Liver (tissue), 9 donors: Measurements from ENCODE around the gene C9orf72. TPM values are rescaled to one million over a fixed set of nuclear protein-coding genes. Genes with fewer than 3 reads are reported as not detected.
A peak's percentile ranks its signal among the peaks of the same experiment; 100 is the strongest.

Experiments
- DNase-seq: peaks from one replicate; pipeline ENCODE4 v3.0.0-alpha.2; 2017; ENCODE audit warnings: low spot score
- H3K27ac ChIP-seq, 2 donors: one replicate each; pipeline ENCODE4 v1.7.0; 2013; ENCODE audit warnings: inconsistent platforms in 2 of 2, low read length in 2 of 2, control low read depth in 1 of 2, low read depth in 1 of 2, mild to moderate bottlenecking in 1 of 2
- H3K27me3 ChIP-seq, 4 donors: one replicate each; pipeline versions ENCODE4 v1.6.1 to v1.7.0; 2013; ENCODE audit warnings: low read length in 3 of 4, inconsistent platforms in 1 of 4, mild to moderate bottlenecking in 1 of 4, moderate library complexity in 1 of 4; ENCODE audit not compliant: control insufficient read depth in 4 of 4, insufficient read depth in 4 of 4
- H3K36me3 ChIP-seq, 4 donors: one replicate each; pipeline versions ENCODE4 v1.6.1 to v1.7.0; 2013; ENCODE audit warnings: low read length in 3 of 4, mild to moderate bottlenecking in 3 of 4, low read depth in 1 of 4, moderate library complexity in 1 of 4; ENCODE audit not compliant: control insufficient read depth in 4 of 4, insufficient read depth in 3 of 4
- H3K4me1 ChIP-seq, 4 donors: one replicate each; pipeline versions ENCODE4 v1.6.1 to v1.7.0; 2013; ENCODE audit warnings: low read length in 3 of 4, mild to moderate bottlenecking in 3 of 4, moderate library complexity in 1 of 4; ENCODE audit not compliant: control insufficient read depth in 4 of 4, insufficient read depth in 4 of 4
- H3K4me3 ChIP-seq, 3 donors: one replicate each; pipeline versions ENCODE4 v1.6.1 to v1.7.0; 2013; ENCODE audit warnings: low read length in 3 of 3, control low read depth in 1 of 3, low read depth in 1 of 3, mild to moderate bottlenecking in 1 of 3
- H3K9ac ChIP-seq, 2 donors: one replicate each; pipeline ENCODE4 v1.7.0; 2013; ENCODE audit warnings: low read length in 2 of 2, mild to moderate bottlenecking in 2 of 2, moderate library complexity in 2 of 2, control low read depth in 1 of 2, low read depth in 1 of 2
- H3K9me3 ChIP-seq, 4 donors: one replicate each; pipeline versions ENCODE4 v1.6.1 to v1.7.0; 2013; ENCODE audit warnings: low read length in 3 of 4; ENCODE audit not compliant: control insufficient read depth in 4 of 4
- ATF3 ChIP-seq: IDR thresholded peaks from 2 replicates; pipeline ENCODE4 v1.6.1; 2016; ENCODE audit warnings: antibody characterized with exemption
- CTCF ChIP-seq: fragments of 150-350 bp; IDR thresholded peaks from 2 replicates; pipeline ENCODE4 v1.5.1; 2017; ENCODE audit warnings: improper control_type of control experiment, low read depth, low read length; ENCODE audit not compliant: missing input control
- EGR1 ChIP-seq, 2 donors: IDR thresholded peaks; 2 replicates each; pipeline ENCODE4 v1.6.1; 2016 to 2018; ENCODE audit warnings: antibody characterized with exemption in 2 of 2, low read depth in 2 of 2
- FOXA1 ChIP-seq: IDR thresholded peaks from 2 replicates; pipeline ENCODE4 v1.6.1; 2016; ENCODE audit warnings: antibody characterized with exemption
- FOXA2 ChIP-seq: IDR thresholded peaks from 2 replicates; pipeline ENCODE4 v1.6.1; 2016; ENCODE audit warnings: antibody characterized with exemption
- GABPA ChIP-seq, 2 donors: IDR thresholded peaks in 1 of 2; conservative IDR thresholded peaks in 1 of 2; 2 replicates each; pipeline ENCODE4 v1.6.1; 2016; ENCODE audit warnings: antibody characterized with exemption in 2 of 2, mild to moderate bottlenecking in 1 of 2, moderate library complexity in 1 of 2
- HNF4A ChIP-seq, 2 donors: conservative IDR thresholded peaks; 2 replicates each; pipeline ENCODE4 v1.6.1; 2016; ENCODE audit warnings: antibody characterized with exemption in 2 of 2, mild to moderate bottlenecking in 2 of 2
- HNF4G ChIP-seq: IDR thresholded peaks from 2 replicates; pipeline ENCODE4 v1.6.1; 2016; ENCODE audit warnings: antibody characterized with exemption
- JUND ChIP-seq, 2 donors: IDR thresholded peaks; 2 replicates each; pipeline ENCODE4 v1.6.1; 2016; ENCODE audit warnings: antibody characterized with exemption in 2 of 2
- MAX ChIP-seq: IDR thresholded peaks from 2 replicates; pipeline ENCODE4 v1.6.1; 2016; ENCODE audit warnings: antibody characterized with exemption
- NR2F2 ChIP-seq: IDR thresholded peaks from 2 replicates; pipeline ENCODE4 v1.6.1; 2016; ENCODE audit warnings: antibody characterized with exemption
- REST ChIP-seq: IDR thresholded peaks from 2 replicates; pipeline ENCODE4 v1.6.1; 2016; ENCODE audit warnings: antibody characterized with exemption, mild to moderate bottlenecking
- RXRA ChIP-seq, 2 donors: IDR thresholded peaks; 2 replicates each; pipeline ENCODE4 v1.6.1; 2017 to 2018; ENCODE audit warnings: antibody characterized with exemption in 2 of 2, mild to moderate bottlenecking in 1 of 2
- SP1 ChIP-seq: IDR thresholded peaks from 2 replicates; pipeline ENCODE4 v1.6.1; 2018; ENCODE audit warnings: antibody characterized with exemption, mild to moderate bottlenecking
- YY1 ChIP-seq: IDR thresholded peaks from 2 replicates; pipeline ENCODE4 v1.6.1; 2016; ENCODE audit warnings: antibody characterized with exemption, mild to moderate bottlenecking
- ZBTB33 ChIP-seq: IDR thresholded peaks from 2 replicates; pipeline ENCODE4 v1.6.1; 2016; ENCODE audit warnings: antibody characterized with exemption
- WGBS: extraction: QIAGEN DNeasy Blood & Tissue Kit; methylation state at CpG from one replicate; pipeline ENCODE4 v1.1.7; 2013; 5-methylcytosine and 5-hydroxymethylcytosine counted together
- polyA plus RNA-seq, 2 donors: library from polyadenylated mRNA; stranded (reverse) in 1 of 2; unstranded in 1 of 2; fragments of 200-250 nt in 1 of 2; fragments of >200 nt in 1 of 2; fragmentation: Nextera tagmentation in 1 of 2; extraction: Ambion mirVana in 1 of 2; gene quantifications; one replicate each; pipeline versions ENCODE4 v1.2.1 to v1.2.3, GENCODE V29; 2013 to 2015
- total RNA-seq, 2 donors: library from RNA; depleted of rRNA; stranded (reverse); fragments of >200 nt; gene quantifications; one replicate each; pipeline ENCODE4 v1.2.3, GENCODE V29; 2014
- donor health status: healthy.
- donor health status: healthy.
- donor health status: healthy.
- donor health status: healthy.
- donor health status: healthy.

C9orf72 gene
- total and polyA plus RNA-seq, 4 donors = 2.8 to 14.1 (median 8.6) TPM

GRCh38 chr9:27534131-27534530 is 39.1 kb downstream of the C9orf72 start:
- WGBS = 45% methylated on average over 4 of the region's 4 CpGs
- Histone ChIP-seq H3K36me3 (peaks cover 0 to 2% (median 0%) of the 10 kb centered on the region in 4 donors), H3K9me3 (no peaks in the 10 kb centered on the region), H3K27me3 (no peaks in the 10 kb centered on the region), H3K4me3 (no peak overlapping the region), H3K9ac (no peak overlapping the region), H3K4me1 (peaks cover 5 to 30% (median 19%) of the 10 kb centered on the region in 4 donors), H3K27ac (no peak overlapping the region)
- TF ChIP-seq REST (peak; percentile 41), FOXA1 (no peak), JUND (IDR thresholded peaks at IDR 0.05) (no peak), HNF4A (conservative IDR thresholded peaks at IDR 0.05) (no peak)
- DNase-seq = no peak

- 94% methylated on average over 1 of the region's 1 CpG for WGBS
- TF ChIP-seq MAX (no peak), GABPA (IDR thresholded peaks at IDR 0.05 in 1 of 2, conservative IDR thresholded peaks at IDR 0.05 in 1 of 2) (no peak), RXRA (IDR thresholded peaks at IDR 0.05) (no peak), ZBTB33 (no peak), SP1 (no peak), JUND (IDR thresholded peaks at IDR 0.05) (no peak), ATF3 (no peak), HNF4A (conservative IDR thresholded peaks at IDR 0.05) (no peak), EGR1 (IDR thresholded peaks at IDR 0.05; ENCODE audit: low read depth in 2 of 2) (no peak), REST (no peak), YY1 (no peak), NR2F2 (no peak), FOXA1 (no peak), CTCF (no peak), FOXA2 (no peak), HNF4G (no peak)
- H3K9ac ChIP-seq = no peak overlapping the region
- peaks cover 0 to 2% (median 0%) of the 10 kb centered on the region in 4 donors for H3K36me3 ChIP-seq
- no peaks in the 10 kb centered on the region for H3K27me3 ChIP-seq
- no peak overlapping the region for H3K27ac ChIP-seq
- peaks cover 3 to 29% (median 16%) of the 10 kb centered on the region in 4 donors for H3K4me1 ChIP-seq
- no peak overlapping the region for H3K4me3 ChIP-seq
- DNase-seq = no peak
- no peaks in the 10 kb centered on the region for H3K9me3 ChIP-seq
These were observed 40.0 kb downstream of the C9orf72 start for GRCh38 chr9:27533311-27533710.
